K562 (cell line): Measurements from ENCODE around the gene NRG2. TPM values are rescaled to one million over a fixed set of nuclear protein-coding genes. Genes with fewer than 3 reads are reported as not detected.
A peak's percentile ranks its signal among the peaks of the same experiment; 100 is the strongest.

Experiments
- ATAC-seq: fragments of 200-7000 bp; cut with Tn5 transposase; 3 replicates; pipeline ENCODE4 v1.9.1; 2020; ENCODE audit warnings: moderate library complexity
- BruUV-seq: library from RNA; stranded (reverse); fragments of 400-500 nt; replicated peaks from 2 replicates; lab custom pipeline; 2021; lab: Mats Ljungman, UMichigan
- CTCF ChIA-PET: fragments of 300-600 bp; formaldehyde crosslinking; extraction: SDS; loops from one replicate; lab custom pipeline; 2021; ENCODE audit warnings: low intra/inter-chr PET ratio; lab: Yijun Ruan, JAX
- POLR2A ChIA-PET: fragments of 300-600, 350-650 bp; sonication (Branson Sonifier 250); formaldehyde crosslinking; extraction: SDS; loops from one replicate; lab custom pipeline; 2021; ENCODE audit warnings: antibody characterized with exemption, inconsistent platforms; lab: Yijun Ruan, JAX
- DNase-seq, 4 experiments: peaks; one replicate each; pipeline versions ENCODE4 v3.0.0 to v3.0.0-alpha.2; 2011 to 2018; ENCODE audit warnings: low spot score in 3 of 4, mixed read lengths in 3 of 4; ENCODE audit errors: extremely low read depth in 1 of 4
- FAIRE-seq: peaks from 2 replicates; lab custom pipeline; 2011; peaks lifted over from hg19 to GRCh38; lab: Jason Lieb, UNC
- H2AFZ ChIP-seq: 2 replicates; pipeline ENCODE4 v1.6.0; 2011; ENCODE audit warnings: low read depth, low read length, control low read depth, inconsistent platforms
- H3K27ac ChIP-seq: fragments of 200-600 bp; 3 replicates; pipeline ENCODE4 v1.8.0; 2011; ENCODE audit warnings: low read depth, mild to moderate bottlenecking, control low read depth, inconsistent platforms, low read length, moderate library complexity, mixed read lengths; ENCODE audit errors: extremely low read depth
- H3K27me3 ChIP-seq, 2 experiments: fragments of 300-600 bp in 1 of 2; 2 replicates in 1 of 2; 3 replicates in 1 of 2; pipeline versions ENCODE4 v1.6.0 to v1.8.0; 2011; ENCODE audit warnings: inconsistent platforms in 2 of 2, low read length in 2 of 2, mild to moderate bottlenecking in 1 of 2, mixed read lengths in 1 of 2, moderate library complexity in 1 of 2; ENCODE audit not compliant: control insufficient read depth in 2 of 2, insufficient read depth in 2 of 2
- H3K36me3 ChIP-seq: fragments of 300-600 bp; 3 replicates; pipeline ENCODE4 v1.8.0; 2011; ENCODE audit warnings: mild to moderate bottlenecking, low read length, inconsistent platforms; ENCODE audit not compliant: control insufficient read depth, insufficient read depth
- H3K4me1 ChIP-seq, 2 experiments: fragments of 200-600 bp in 1 of 2; replicated peaks in 1 of 2; 2 replicates in 1 of 2; 3 replicates in 1 of 2; pipeline versions ENCODE4 v1.5.1 to v1.8.0; 2011; ENCODE audit warnings: inconsistent platforms in 2 of 2, low read length in 2 of 2, mild to moderate bottlenecking in 1 of 2, mixed read lengths in 1 of 2, moderate library complexity in 1 of 2; ENCODE audit not compliant: control insufficient read depth in 2 of 2, insufficient read depth in 2 of 2
- H3K4me2 ChIP-seq: 2 replicates; pipeline ENCODE4 v1.6.1; 2011; ENCODE audit warnings: low read length, control low read depth, inconsistent platforms, mixed read lengths; ENCODE audit not compliant: insufficient read depth
- H3K4me3 ChIP-seq: fragments of 200-600 bp; sonication (generic), shearing (Covaris generic); 2 replicates; pipeline ENCODE4 v1.5.1; 2016; ENCODE audit warnings: control low read depth, inconsistent platforms
- H3K79me2 ChIP-seq: fragments of 200-600 bp; 3 replicates; pipeline ENCODE4 v1.8.0; 2011; ENCODE audit warnings: low read length, inconsistent platforms; ENCODE audit not compliant: control insufficient read depth, insufficient read depth
- H3K9ac ChIP-seq, 2 experiments: 2 replicates each; pipeline versions ENCODE4 v1.6.0 to v1.6.1; 2011; ENCODE audit warnings: low read depth in 2 of 2, low read length in 2 of 2, control low read depth in 1 of 2, inconsistent platforms in 1 of 2, mild to moderate bottlenecking in 1 of 2, mixed read lengths in 1 of 2; ENCODE audit not compliant: insufficient read depth in 1 of 2
- H3K9me1 ChIP-seq: one replicate; pipeline ENCODE4 v1.6.0; 2011; ENCODE audit warnings: inconsistent platforms, mild to moderate bottlenecking, low read length, moderate library complexity; ENCODE audit not compliant: control insufficient read depth, insufficient read depth
- H3K9me3 ChIP-seq: replicated peaks from 2 replicates; pipeline ENCODE4 v1.5.1; 2011; ENCODE audit warnings: low read depth, low read length, inconsistent platforms; ENCODE audit not compliant: control insufficient read depth, insufficient read depth
- H4K20me1 ChIP-seq: replicated peaks from 2 replicates; pipeline ENCODE4 v1.6.1; 2011; ENCODE audit warnings: low read length, inconsistent platforms, mixed read lengths; ENCODE audit not compliant: control insufficient read depth, insufficient read depth
- ATF1 ChIP-seq, 2 experiments: fragments of 450-650 bp in 1 of 2; IDR thresholded peaks; 2 replicates each; pipeline ENCODE4 v1.6.1; 2016; ENCODE audit warnings: missing compliant biosample characterization in 1 of 2, missing genetic modification characterization in 1 of 2
- DEAF1 ChIP-seq: fragments of 450-650 bp; formaldehyde crosslinking; IDR thresholded peaks from 2 replicates; pipeline ENCODE4 v1.4.0; 2020; ENCODE audit warnings: mild to moderate bottlenecking, moderate library complexity
- POLR2AphosphoS2 ChIP-seq: IDR thresholded peaks from 2 replicates; pipeline ENCODE4 v1.6.1; 2012; ENCODE audit warnings: low read length, improper control_type of control experiment
- RCOR1 ChIP-seq, 2 experiments: IDR thresholded peaks; 2 replicates each; pipeline ENCODE4 v1.6.1; 2012; ENCODE audit warnings: low read depth in 2 of 2, low read length in 2 of 2, borderline replicate concordance in 1 of 2, improper control_type of control experiment in 1 of 2
- REST ChIP-seq, 2 experiments: fragments of 450-650 bp; formaldehyde crosslinking in 1 of 2; IDR thresholded peaks; 2 replicates each; pipeline versions ENCODE4 v1.4.0 to v1.6.1; 2014 to 2020; ENCODE audit warnings: mild to moderate bottlenecking in 2 of 2, borderline replicate concordance in 1 of 2, low read depth in 1 of 2
- TBL1XR1 ChIP-seq, 2 experiments: IDR thresholded peaks; 2 replicates each; pipeline ENCODE4 v1.6.1; 2012; ENCODE audit warnings: improper control_type of control experiment in 2 of 2, low read length in 2 of 2, mild to moderate bottlenecking in 1 of 2
- TCF3 ChIP-seq: sonication (generic); formaldehyde crosslinking; IDR thresholded peaks from 2 replicates; pipeline ENCODE4 v1.4.0; 2020; ENCODE audit warnings: mild to moderate bottlenecking, missing genetic modification reagents
- ZNF282 ChIP-seq: sonication (generic); formaldehyde crosslinking; IDR thresholded peaks from 2 replicates; pipeline ENCODE4 v1.8.1; 2023; ENCODE audit warnings: missing genetic modification reagents
- WGBS: fragments of 100-300 bp; shearing (Covaris generic); methylation state at CpG from one replicate; pipeline ENCODE4 v1.1.6; 2016; ENCODE audit warnings: low coverage, mixed read lengths; ENCODE audit not compliant: insufficient coverage; ENCODE audit errors: missing lambda C conversion rate; 5-methylcytosine and 5-hydroxymethylcytosine counted together
- in situ Hi-C: fragments of 300-500 bp; cut with MboI; formaldehyde crosslinking; loops from 4 replicates; pipeline ENCODE4 v1.15.0; 2018; ENCODE audit warnings: inconsistent platforms, mixed read lengths
- intact Hi-C: fragments of 100-400 bp; cut with micrococcal nuclease; formaldehyde crosslinking; loops from 2 replicates; pipeline ENCODE4 v1.14.2; 2022
- polyA plus RNA-seq, 8 experiments: library from polyadenylated mRNA; depleted of rRNA in 4 of 8; stranded (reverse) in 5 of 8; unstranded in 3 of 8; fragments of >200 nt; fragmentation: Nextera tagmentation in 2 of 8; fragmentation: Illumina TruSeq in 1 of 8; extraction: Ambion mirVana in 2 of 8; extraction: Trizol in 1 of 8; gene quantifications; 2 replicates each; pipeline versions ENCODE4 v1.2.1 to v1.2.3, GENCODE V29; 2011 to 2014; ENCODE audit warnings: inconsistent platforms in 1 of 8, missing spikeins in 1 of 8
- total RNA-seq, 7 experiments: library from RNA; depleted of rRNA in 6 of 7; stranded (reverse); fragments of >200 nt in 6 of 7; fragmentation: Illumina TruSeq in 2 of 7; extraction: Trizol in 2 of 7; gene quantifications; 2 replicates each; pipeline versions ENCODE4 v1.2.1 to v1.2.3, GENCODE V29; 2011 to 2021; ENCODE audit warnings: low replicate concordance in 1 of 7
- TF ChIP-seq, protein P1 (sequence below): sonication (generic); formaldehyde crosslinking; IDR thresholded peaks from 2 replicates; pipeline ENCODE4 v1.8.1; 2023; ENCODE audit warnings: mild to moderate bottlenecking, missing genetic modification reagents

NRG2 gene
- total and polyA plus RNA-seq, 9 of the 15 experiments (the other 6 are each of a cell fraction or from before 2014, with no cell fraction given) = not detected

GRCh38 chr5:140076788-140077187 lies 33.7 kb upstream of the NRG2 start:
- ChIA-PET CTCF (interaction anchor here (0.7 to 5.3 kb wide), 4 partner anchors 23 to 80 kb away, joined by 3 to 73 read pairs (median 32); no protein-coding TSS in a partner anchor), POLR2A (interaction anchor here (1.1 to 1.5 kb wide), 3 partner anchors 31 to 67 kb away, joined by 3 to 4 read pairs (median 3); no protein-coding TSS in a partner anchor)
- Histone ChIP-seq H3K9me3 (no peaks in the 10 kb centered on the region), H4K20me1 (no peaks in the 10 kb centered on the region), H3K4me2 (no peak overlapping the region), H3K4me3 (no peak overlapping the region), H3K9me1 (no peaks in the 10 kb centered on the region), H3K4me1 (no peaks in the 10 kb centered on the region), H3K9ac (no peak overlapping the region), H3K79me2 (no peaks in the 10 kb centered on the region), H3K36me3 (no peaks in the 10 kb centered on the region), H3K27me3 (no peaks in the 10 kb centered on the region), H3K27ac (no peak overlapping the region), H2AFZ (no peak overlapping the region)
- no TSS peak for BruUV-seq
- ATAC-seq = no peak
- FAIRE-seq = no peak
- DNase-seq = no peak
- in situ Hi-C loops = no loop called here
- WGBS = 4% methylated on average over 2 of the region's 2 CpGs
- intact Hi-C loops = no loop called here
- no peak for TF ChIP-seq POLR2AphosphoS2
- TF ChIP-seq TCF3 = no peak
- TF ChIP-seq TBL1XR1 (IDR thresholded peaks at IDR 0.05; ENCODE audit: low read length in 2 of 2) = no peak
- TF ChIP-seq RCOR1 (IDR thresholded peaks at IDR 0.05; ENCODE audit: borderline replicate concordance in 1 of 2, low read depth in 2 of 2, low read length in 2 of 2) = peak in 1 of 2 experiments; percentile 56; a peak in 1 of 4 replicates
- no peak for TF ChIP-seq ZNF282 (CRISPR knock-in tag)
- TF ChIP-seq DEAF1 (CRISPR knock-in tag) = no peak
- TF ChIP-seq ATF1 (CRISPR knock-in tag; IDR thresholded peaks at IDR 0.05) = no peak
- no peak for TF ChIP-seq ATF1 (tag; IDR thresholded peaks at IDR 0.05)
- peak; percentile 48 for TF ChIP-seq REST (IDR thresholded peaks at IDR 0.05; ENCODE audit: borderline replicate concordance)
- TF ChIP-seq REST (CRISPR knock-in tag; IDR thresholded peaks at IDR 0.05; ENCODE audit: low read depth) = no peak
- TF ChIP-seq, protein P1, sequence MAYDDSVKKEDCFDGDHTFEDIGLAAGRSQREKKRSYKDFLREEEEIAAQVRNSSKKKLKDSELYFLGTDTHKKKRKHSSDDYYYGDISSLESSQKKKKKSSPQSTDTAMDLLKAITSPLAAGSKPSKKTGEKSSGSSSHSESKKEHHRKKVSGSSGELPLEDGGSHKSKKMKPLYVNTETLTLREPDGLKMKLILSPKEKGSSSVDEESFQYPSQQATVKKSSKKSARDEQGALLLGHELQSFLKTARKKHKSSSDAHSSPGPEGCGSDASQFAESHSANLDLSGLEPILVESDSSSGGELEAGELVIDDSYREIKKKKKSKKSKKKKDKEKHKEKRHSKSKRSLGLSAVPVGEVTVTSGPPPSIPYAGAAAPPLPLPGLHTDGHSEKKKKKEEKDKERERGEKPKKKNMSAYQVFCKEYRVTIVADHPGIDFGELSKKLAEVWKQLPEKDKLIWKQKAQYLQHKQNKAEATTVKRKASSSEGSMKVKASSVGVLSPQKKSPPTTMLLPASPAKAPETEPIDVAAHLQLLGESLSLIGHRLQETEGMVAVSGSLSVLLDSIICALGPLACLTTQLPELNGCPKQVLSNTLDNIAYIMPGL (CRISPR knock-in tag) = no peak
